DND-41 (cell line): ENCODE data around the gene DENND1C.

Experiments used
- ATAC-seq: fragments of 200-7000 bp; cut with Tn5 transposase; 3 replicates; pipeline ENCODE4 v1.9.1; 2021; ENCODE audit warnings: low read depth; ENCODE audit not compliant: insufficient read depth
- DNase-seq: peaks from one replicate; pipeline ENCODE4 v3.0.0-alpha.2; 2020
- H2AFZ ChIP-seq: 2 replicates; pipeline ENCODE4 v1.6.0; 2012; ENCODE audit warnings: low read depth, low read length
- H3K27ac ChIP-seq: 2 replicates; pipeline ENCODE4 v1.5.1; 2012; ENCODE audit warnings: low read length, inconsistent platforms
- H3K27me3 ChIP-seq: fragments of 200-600 bp; sonication (generic); 2 replicates; pipeline ENCODE4 v1.6.0; 2012; ENCODE audit warnings: low read length, mild to moderate bottlenecking, inconsistent platforms; ENCODE audit not compliant: insufficient read depth, poor library complexity
- H3K36me3 ChIP-seq: 2 replicates; pipeline ENCODE4 v1.5.1; 2012; ENCODE audit warnings: low read length, inconsistent platforms; ENCODE audit not compliant: insufficient read depth
- H3K4me1 ChIP-seq: 2 replicates; pipeline ENCODE4 v1.5.1; 2012; ENCODE audit warnings: mild to moderate bottlenecking, low read length; ENCODE audit not compliant: insufficient read depth
- H3K4me2 ChIP-seq: 2 replicates; pipeline ENCODE4 v1.6.0; 2012; ENCODE audit warnings: mild to moderate bottlenecking, moderate library complexity, low read length, inconsistent platforms; ENCODE audit not compliant: insufficient read depth
- H3K4me3 ChIP-seq, 2 experiments: fragments of 200-600 bp in 1 of 2; shearing (Covaris generic) in 1 of 2; 2 replicates each; pipeline ENCODE4 v1.5.1; 2012 to 2016; ENCODE audit warnings: inconsistent platforms in 2 of 2, low read length in 2 of 2, mild to moderate bottlenecking in 2 of 2, low read depth in 1 of 2, moderate library complexity in 1 of 2
- H3K79me2 ChIP-seq: 2 replicates; pipeline ENCODE4 v1.6.0; 2012; ENCODE audit warnings: low read length, inconsistent platforms; ENCODE audit not compliant: insufficient read depth
- H3K9ac ChIP-seq: 2 replicates; pipeline ENCODE4 v1.6.0; 2012; ENCODE audit warnings: low read depth, mild to moderate bottlenecking, inconsistent platforms, low read length, moderate library complexity
- H3K9me3 ChIP-seq: 2 replicates; pipeline ENCODE4 v1.5.1; 2012; ENCODE audit warnings: low read length, moderate library complexity, mild to moderate bottlenecking, inconsistent platforms; ENCODE audit not compliant: insufficient read depth, severe bottlenecking
- H4K20me1 ChIP-seq: 2 replicates; pipeline ENCODE4 v1.6.0; 2012; ENCODE audit warnings: low read length; ENCODE audit not compliant: insufficient read depth
- CTCF ChIP-seq: IDR thresholded peaks from 2 replicates; pipeline ENCODE4 v1.5.1; 2012; ENCODE audit warnings: borderline replicate concordance, low read length, moderate library complexity, mild to moderate bottlenecking; ENCODE audit not compliant: poor library complexity, severe bottlenecking; ENCODE audit errors: extremely low read depth
- EZH2 ChIP-seq: IDR thresholded peaks from 3 replicates; pipeline ENCODE4 v1.6.1; 2012; ENCODE audit warnings: borderline replicate concordance, low read depth, mild to moderate bottlenecking, moderate library complexity, low read length, inconsistent platforms; ENCODE audit not compliant: severe bottlenecking

Gene DENND1C

GRCh38 chr19:6452899-6453298 is 28.7 kb downstream of the DENND1C start:
- no peaks in the 10 kb centered on the region for H3K27me3 ChIP-seq
- H3K4me2 ChIP-seq = no peak overlapping the region
- H3K4me1 ChIP-seq = peaks cover under 1% of the 10 kb centered on the region; the same call in 1 of the 2 replicates
- ATAC-seq (no peak), DNase-seq (no peak)
- TF ChIP-seq CTCF (no peak), EZH2 (no peak)
- no peaks in the 10 kb centered on the region for H4K20me1 ChIP-seq
- H3K27ac ChIP-seq = no peak overlapping the region
- no peak overlapping the region for H3K4me3 ChIP-seq
- no peaks in the 10 kb centered on the region for H3K79me2 ChIP-seq
- peaks cover 16% of the 10 kb centered on the region for H3K9me3 ChIP-seq
- peaks cover 36% of the 10 kb centered on the region for H3K36me3 ChIP-seq
- no peak overlapping the region for H3K9ac ChIP-seq
- H2AFZ ChIP-seq = no peak overlapping the region

GRCh38 chr19:6452223-6452614 is 29.4 kb downstream of the DENND1C start:
- no peaks in the 10 kb centered on the region for H3K79me2 ChIP-seq
- no peaks in the 10 kb centered on the region for H3K4me1 ChIP-seq
- TF ChIP-seq CTCF = no peak
- TF ChIP-seq EZH2 = no peak
- no peak overlapping the region for H3K4me2 ChIP-seq
- no peak overlapping the region for H3K4me3 ChIP-seq
- H3K9ac ChIP-seq = no peak overlapping the region
- ATAC-seq = no peak
- H3K27me3 ChIP-seq = no peaks in the 10 kb centered on the region
- H3K27ac ChIP-seq = no peak overlapping the region
- no peaks in the 10 kb centered on the region for H4K20me1 ChIP-seq
- DNase-seq = no peak
- peaks cover 36% of the 10 kb centered on the region for H3K36me3 ChIP-seq
- no peak overlapping the region for H2AFZ ChIP-seq
- H3K9me3 ChIP-seq = peaks cover 16% of the 10 kb centered on the region

- no peak for TF ChIP-seq EZH2
- TF ChIP-seq CTCF = no peak
- Histone ChIP-seq H3K36me3 (peaks cover 36% of the 10 kb centered on the region), H2AFZ (no peak overlapping the region), H3K9me3 (peaks cover 16% of the 10 kb centered on the region), H3K4me3 (no peak overlapping the region), H3K27ac (no peak overlapping the region), H3K4me1 (no peaks in the 10 kb centered on the region), H4K20me1 (no peaks in the 10 kb centered on the region), H3K79me2 (no peaks in the 10 kb centered on the region), H3K4me2 (no peak overlapping the region), H3K27me3 (no peaks in the 10 kb centered on the region), H3K9ac (no peak overlapping the region)
- DNase-seq (no peak), ATAC-seq (no peak)
These were observed 29.9 kb downstream of the DENND1C start for GRCh38 chr19:6451583-6452222.
